NCI-H1436 treated with DMSO at 0.1 percent for 48 hours (cell line): Measurements from ENCODE around the gene B3GAT2.

ENCODE experiments used
- DNase-seq: peaks from one replicate; lab custom pipeline; 2025; lab: John Stamatoyannopoulos, UW

The B3GAT2 gene

GRCh38 chr6:70842541-70842940 is 114.3 kb downstream of the B3GAT2 start:
- no peak for DNase-seq

DNA sequence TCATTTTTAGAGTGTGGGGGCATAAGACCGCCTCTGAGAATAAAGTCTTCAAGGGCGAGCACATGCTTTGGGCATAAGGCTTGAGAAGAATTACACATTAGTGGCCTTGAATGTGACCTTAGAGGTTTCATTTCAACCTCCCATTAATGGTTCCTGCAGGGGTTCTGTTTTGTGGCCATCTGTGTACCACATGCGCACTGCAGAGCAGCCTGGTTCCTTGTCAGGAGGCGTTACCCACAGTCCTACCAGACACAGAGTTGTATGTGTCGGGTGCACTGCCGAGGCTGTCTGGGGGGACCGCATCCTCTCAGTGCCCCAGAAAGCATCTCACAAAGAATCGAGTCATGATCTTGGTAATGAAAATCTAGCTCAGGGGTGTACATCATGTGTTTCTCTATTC is 115.7 kb downstream of the B3GAT2 start:
- DNase-seq = no peak

- no peak for DNase-seq
These were observed 117.3 kb downstream of the B3GAT2 start for GRCh38 chr6:70839286-70840266.

DNA sequence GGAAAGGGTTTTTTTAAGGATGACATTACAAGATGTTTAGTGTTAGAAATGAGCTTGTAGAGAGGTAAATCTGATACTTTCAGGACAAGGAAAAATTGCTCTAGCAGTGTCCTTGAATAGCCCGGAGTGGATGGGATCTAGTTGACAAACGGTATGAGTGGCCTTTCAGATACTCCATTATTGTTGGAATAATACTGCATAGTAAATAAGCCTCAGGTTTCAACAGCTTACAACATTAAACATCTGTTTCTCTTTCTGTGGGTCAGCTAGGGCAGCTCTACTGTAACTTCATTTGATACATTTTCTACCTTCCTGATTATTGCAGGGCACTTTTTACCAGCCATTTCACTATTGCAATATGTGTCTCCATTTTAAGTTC is 118.0 kb downstream of the B3GAT2 start:
- DNase-seq = no peak

GRCh38 chr6:70834520-70834919 is 122.3 kb downstream of the B3GAT2 start:
- no peak for DNase-seq

DNA sequence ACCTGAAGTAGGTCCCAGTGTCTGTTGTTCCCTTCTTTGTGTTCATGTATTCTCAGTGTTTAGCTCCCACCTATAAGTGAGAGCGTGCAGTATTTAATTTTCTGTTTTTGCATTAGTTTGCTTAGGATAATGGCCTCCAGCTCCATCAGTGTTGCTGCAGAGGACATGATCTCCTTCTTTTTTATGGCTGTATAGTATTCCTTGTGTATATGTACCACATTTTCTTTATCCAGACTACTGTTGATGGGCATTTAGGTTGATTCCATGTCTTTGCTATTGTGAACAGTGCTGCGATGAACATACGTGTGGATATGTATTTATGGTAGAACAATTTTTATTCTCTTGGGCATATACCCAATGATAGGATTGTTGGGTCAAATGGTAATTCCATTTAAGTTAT is 125.4 kb downstream of the B3GAT2 start:
- DNase-seq = no peak

GRCh38 chr6:70823651-70824050 is 133.2 kb downstream of the B3GAT2 start:
- DNase-seq = no peak

- DNase-seq = no peak
These were observed 135.1 kb downstream of the B3GAT2 start for GRCh38 chr6:70821751-70822150.

DNA sequence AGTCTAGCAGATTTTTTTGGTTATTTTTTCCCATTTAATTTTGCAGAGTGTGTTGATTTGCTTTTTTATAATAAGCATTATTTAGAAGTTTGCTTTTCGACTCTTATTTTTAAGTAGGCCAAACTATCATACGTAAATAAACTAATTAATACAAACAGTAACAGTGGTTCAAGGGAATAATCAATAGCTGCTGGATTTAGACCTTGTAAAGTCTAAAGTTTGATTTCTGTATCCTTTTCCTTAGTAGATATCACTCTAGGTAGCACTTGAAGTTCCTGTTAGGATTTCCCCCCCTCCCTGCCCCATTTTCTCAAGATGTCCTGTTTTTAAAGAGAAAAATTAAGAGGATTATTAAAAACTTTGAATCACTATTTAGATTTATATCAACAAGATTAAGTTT is 136.1 kb downstream of the B3GAT2 start:
- no peak for DNase-seq

DNA sequence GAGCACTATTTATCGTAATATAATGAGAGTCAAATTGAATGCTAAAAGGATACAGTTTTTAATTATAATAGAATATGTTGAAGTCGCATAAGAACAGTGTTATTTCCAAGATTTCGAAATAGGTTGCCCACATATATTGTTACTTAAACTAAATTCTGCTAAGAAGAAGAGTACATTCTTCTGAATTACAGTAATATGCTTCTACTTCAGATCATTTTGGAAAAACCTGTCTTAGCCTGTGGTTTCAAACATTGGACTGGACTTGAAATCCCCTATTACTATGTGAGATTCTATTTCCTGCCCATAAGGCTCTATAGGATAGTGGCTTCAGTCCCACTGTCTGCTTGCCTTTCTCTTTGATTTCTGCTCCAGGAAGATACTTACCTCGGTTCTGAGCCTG is 137.2 kb downstream of the B3GAT2 start:
- no peak for DNase-seq

DNA sequence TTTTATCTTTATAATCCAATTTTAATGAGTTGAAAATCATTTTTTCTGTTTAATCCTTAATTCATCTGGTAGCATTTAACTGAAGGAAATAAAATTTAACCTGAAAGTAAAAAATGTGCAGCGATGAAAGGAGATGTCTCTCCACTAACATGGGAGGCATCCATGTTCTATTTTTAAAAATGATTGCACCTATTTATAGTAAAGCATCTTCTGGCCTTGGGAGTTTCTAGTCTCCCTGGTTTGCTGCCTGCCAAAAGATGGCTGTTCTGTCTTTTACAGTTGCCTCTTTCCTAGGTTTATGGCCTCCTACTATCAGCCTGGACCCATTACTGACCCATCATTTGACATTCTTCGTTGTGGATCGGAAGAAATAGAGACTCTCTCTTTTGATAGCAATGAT is 143.0 kb downstream of the B3GAT2 start:
- DNase-seq = no peak

- DNase-seq = no peak
These were observed 145.1 kb downstream of the B3GAT2 start for GRCh38 chr6:70811788-70812187.
